Activated naive CD4-positive, alpha-beta T cell treated with anti-CD3 and anti-CD28 coated beads for 36 hours (primary cell): Measurements from ENCODE around the gene MPND. TPM values are rescaled to one million over a fixed set of nuclear protein-coding genes. Genes with fewer than 3 reads are reported as not detected.
A peak's percentile ranks its signal among the peaks of the same experiment; 100 is the strongest.

Experiments
- CTCF ChIA-PET: fragments of 350-600 bp; sonication (Branson Sonifier 250); formaldehyde crosslinking; loops from one replicate; lab custom pipeline; 2021; ENCODE audit warnings: antibody characterized with exemption; lab: Charles Lee
- DNase-seq: peaks from one replicate; pipeline ENCODE4 v3.0.0-alpha.2; 2020
- H3K27ac Mint-ChIP-seq: one replicate; pipeline ENCODE4 v1.8.0; 2021; ENCODE audit warnings: mild to moderate bottlenecking, mixed read lengths
- H3K27me3 Mint-ChIP-seq: one replicate; pipeline ENCODE4 v1.8.0; 2021; ENCODE audit warnings: low read depth, mixed read lengths
- H3K36me3 Mint-ChIP-seq: one replicate; pipeline ENCODE4 v1.8.0; 2021; ENCODE audit warnings: low read depth, mixed read lengths
- H3K4me1 Mint-ChIP-seq: one replicate; pipeline ENCODE4 v1.8.0; 2021; ENCODE audit warnings: low read depth, mixed read lengths
- H3K4me3 Mint-ChIP-seq: one replicate; pipeline ENCODE4 v1.8.0; 2021; ENCODE audit warnings: mild to moderate bottlenecking, moderate library complexity, mixed read lengths
- H3K9me3 Mint-ChIP-seq: one replicate; pipeline ENCODE4 v1.8.0; 2021; ENCODE audit warnings: mixed read lengths
- intact Hi-C: fragments of 100-400 bp; cut with micrococcal nuclease; formaldehyde crosslinking; loops from one replicate; pipeline ENCODE4 v1.15.1; 2023
- total RNA-seq, 2 experiments: library from RNA; stranded (reverse); gene quantifications; one replicate each; pipeline ENCODE4 v1.2.3, GENCODE V29; 2021

The MPND gene
- total RNA-seq, 2 experiments from 2014 or later, result 16.3 to 18.6 TPM

- Mint-ChIP-seq H3K4me1 (peaks cover 34% of the 10 kb centered on the region), H3K4me3 (peak within 1 kb of the TSS; percentile 71), H3K9me3 (no peaks in the 10 kb centered on the region), H3K27me3 (no peaks in the 10 kb centered on the region), H3K36me3 (peaks cover 1% of the 10 kb centered on the region), H3K27ac (peak within 1 kb of the TSS; percentile 84)
- intact Hi-C loops, result loop anchor here (5.0 kb wide), 2 partner anchors 37 to 418 kb away; partner anchors contain the start of gene DPP9
- CTCF ChIA-PET, result interaction anchor here (1.1 kb wide), 1 partner anchor 39 kb away, joined by 3 read pairs; the partner anchor contains the start of gene MPND
- DNase-seq, result peak; percentile 79
These were observed 38.7 kb upstream of the MPND start, which contains the start of gene FSD1 for GRCh38 chr19:4304538-4305256. Gene FSD1, plus strand, starts transcription at chr19:4304598. Its CDS starts 149 bp downstream, at chr19:4304747.

DNA sequence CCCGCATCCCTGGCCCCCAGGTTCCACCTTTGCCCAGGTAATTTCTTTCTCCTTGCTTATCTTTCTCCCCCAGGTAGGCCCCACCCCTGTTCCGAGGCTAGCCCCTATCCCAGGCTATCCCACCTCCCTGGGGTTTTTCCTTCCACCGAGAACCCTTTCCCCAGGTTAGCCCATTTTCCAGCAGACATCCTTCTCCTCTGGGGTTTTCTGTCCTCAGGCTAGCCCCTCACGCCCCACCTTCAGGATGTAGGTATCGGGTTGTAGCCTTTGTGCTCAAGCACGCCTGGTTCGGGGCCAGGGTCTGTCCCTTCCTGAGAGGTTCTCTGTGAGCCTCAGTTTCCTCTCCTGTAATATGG is 38.1 kb upstream of the MPND start:
- Mint-ChIP-seq H3K4me1 (peaks cover 34% of the 10 kb centered on the region), H3K36me3 (peaks cover 1% of the 10 kb centered on the region), H3K27ac (no peak overlapping the region), H3K9me3 (no peaks in the 10 kb centered on the region), H3K4me3 (peak overlapping the region; percentile 71), H3K27me3 (no peaks in the 10 kb centered on the region)
- intact Hi-C loops, result no loop called here
- CTCF ChIA-PET, result interaction anchor here (1.1 kb wide), 1 partner anchor 38 kb away, joined by 3 read pairs; the partner anchor contains the start of gene MPND
- no peak for DNase-seq

- Mint-ChIP-seq H3K4me1 (peaks cover 31% of the 10 kb centered on the region), H3K27ac (peak overlapping the region; percentile 27), H3K4me3 (peak overlapping the region; percentile 71), H3K27me3 (no peaks in the 10 kb centered on the region), H3K9me3 (no peaks in the 10 kb centered on the region), H3K36me3 (peaks cover 1% of the 10 kb centered on the region)
- DNase-seq, result no peak
- intact Hi-C loops, result no loop called here
- CTCF ChIA-PET, result interaction anchor here (1.1 kb wide), 1 partner anchor 38 kb away, joined by 3 read pairs; the partner anchor contains the start of gene MPND
These were observed 37.7 kb upstream of the MPND start for GRCh38 chr19:4305659-4306058.

DNA sequence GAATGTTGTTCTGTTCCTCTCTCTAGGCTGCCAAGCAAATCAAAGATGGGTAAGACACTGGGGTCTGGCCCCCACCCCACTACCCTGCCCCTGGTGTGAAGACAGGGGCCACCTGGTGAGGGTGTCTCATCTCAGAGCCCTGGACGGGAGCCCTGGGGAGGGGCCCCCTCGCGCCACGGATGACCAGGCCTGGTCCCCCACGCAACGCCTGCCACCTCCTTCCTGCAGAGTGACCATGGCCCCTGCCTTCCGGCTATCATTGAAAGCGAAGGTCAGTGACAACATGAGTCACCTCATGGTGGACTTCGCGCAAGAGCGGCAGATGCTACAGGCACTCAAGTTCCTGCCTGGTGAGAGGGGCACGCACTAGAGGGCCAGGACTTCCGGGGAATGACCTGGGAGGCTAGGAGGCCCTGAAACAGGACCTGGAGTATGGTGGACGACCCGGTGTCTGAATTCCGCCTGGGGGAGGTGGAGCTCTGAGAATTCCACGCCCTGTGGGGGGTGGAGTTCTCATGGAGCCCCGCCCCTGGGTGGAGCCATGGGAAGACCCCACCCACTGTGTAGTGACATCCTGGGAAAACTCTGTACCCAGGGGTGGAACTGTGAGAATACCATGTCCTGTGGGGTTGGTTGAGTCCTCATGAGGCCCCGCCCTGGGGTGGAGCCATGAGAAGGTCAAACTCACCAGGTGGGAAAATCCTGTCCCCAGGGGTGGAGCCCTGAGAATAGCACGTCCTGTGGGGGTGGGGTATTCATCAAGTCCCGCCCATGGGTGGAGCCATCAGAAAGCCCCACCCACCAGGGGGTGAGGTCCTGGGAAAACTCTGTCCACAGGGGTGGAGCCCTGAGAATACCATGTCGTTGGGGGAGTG is 32.9 kb upstream of the MPND start:
- CTCF ChIA-PET, result no interaction called here
- Mint-ChIP-seq H3K9me3 (no peaks in the 10 kb centered on the region), H3K36me3 (peaks cover 5% of the 10 kb centered on the region), H3K27me3 (no peaks in the 10 kb centered on the region), H3K4me3 (no peak overlapping the region), H3K27ac (no peak overlapping the region), H3K4me1 (no peaks in the 10 kb centered on the region)
- intact Hi-C loops, result no loop called here
- peak; percentile 27 for DNase-seq

- intact Hi-C loops, result no loop called here
- no peaks in the 10 kb centered on the region for H3K27me3 Mint-ChIP-seq
- DNase-seq, result no peak
- no peak overlapping the region for H3K4me3 Mint-ChIP-seq
- CTCF ChIA-PET, result interaction anchor here (0.6 kb wide), 1 partner anchor 88 kb away, joined by 3 read pairs; no protein-coding TSS in a partner anchor
- H3K4me1 Mint-ChIP-seq, result no peaks in the 10 kb centered on the region
- H3K27ac Mint-ChIP-seq, result no peak overlapping the region
- no peaks in the 10 kb centered on the region for H3K9me3 Mint-ChIP-seq
- peaks cover 3% of the 10 kb centered on the region for H3K36me3 Mint-ChIP-seq
These were observed 29.4 kb upstream of the MPND start for GRCh38 chr19:4313847-4314490.

DNA sequence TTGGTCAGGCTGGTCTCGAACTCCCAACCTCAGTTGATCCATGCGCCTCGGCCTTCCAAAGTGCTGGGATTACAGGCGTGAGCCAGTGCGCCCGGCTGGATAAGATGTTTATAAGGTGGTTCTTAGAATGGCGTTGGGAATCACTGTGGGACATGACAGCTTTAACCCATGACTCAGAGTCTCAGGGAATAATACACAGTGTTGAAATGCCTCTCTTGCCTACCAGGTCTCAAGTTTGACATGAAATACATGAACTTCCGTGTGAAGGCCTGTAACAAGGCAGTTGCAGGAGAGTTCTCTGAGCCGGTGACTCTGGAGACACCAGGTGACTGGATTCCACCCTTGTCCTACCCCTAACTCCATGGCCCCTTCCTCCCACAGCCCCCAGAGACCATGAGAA is 26.4 kb upstream of the MPND start:
- H3K4me3 Mint-ChIP-seq, result no peak overlapping the region
- H3K27me3 Mint-ChIP-seq, result no peaks in the 10 kb centered on the region
- H3K27ac Mint-ChIP-seq, result no peak overlapping the region
- no peaks in the 10 kb centered on the region for H3K4me1 Mint-ChIP-seq
- peaks cover 4% of the 10 kb centered on the region for H3K36me3 Mint-ChIP-seq
- peaks cover 2% of the 10 kb centered on the region for H3K9me3 Mint-ChIP-seq
- CTCF ChIA-PET, result interaction anchor here (0.6 kb wide), 1 partner anchor 18 kb away, joined by 3 read pairs; no protein-coding TSS in a partner anchor
- DNase-seq, result no peak
- intact Hi-C loops, result no loop called here

DNA sequence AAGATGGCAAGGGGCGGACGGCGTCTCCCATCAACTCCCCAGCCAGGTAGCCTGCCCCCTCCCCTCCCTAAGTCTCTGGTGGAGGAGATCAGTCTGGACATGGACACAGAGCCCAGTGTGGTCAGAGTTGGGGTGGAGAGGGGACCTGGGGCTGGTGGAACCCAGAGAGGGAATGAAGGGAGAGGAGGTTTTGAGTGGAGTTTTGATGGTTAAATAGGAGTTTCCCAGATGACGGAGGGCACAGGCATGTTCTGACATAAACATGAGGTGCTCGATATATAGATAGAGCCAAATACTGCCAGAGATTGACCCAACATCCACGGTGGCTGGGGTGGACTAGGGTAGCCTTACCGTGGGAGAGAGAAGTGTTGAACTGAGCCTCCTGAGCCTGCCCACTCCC is 24.9 kb upstream of the MPND start:
- intact Hi-C loops, result no loop called here
- H3K9me3 Mint-ChIP-seq, result peaks cover 2% of the 10 kb centered on the region
- CTCF ChIA-PET, result interaction anchor here (6.0 kb wide), 1 partner anchor 51 kb away, joined by 29 read pairs; no protein-coding TSS in a partner anchor
- DNase-seq, result no peak
- H3K27me3 Mint-ChIP-seq, result no peaks in the 10 kb centered on the region
- no peak overlapping the region for H3K27ac Mint-ChIP-seq
- peaks cover 4% of the 10 kb centered on the region for H3K36me3 Mint-ChIP-seq
- no peak overlapping the region for H3K4me3 Mint-ChIP-seq
- H3K4me1 Mint-ChIP-seq, result no peaks in the 10 kb centered on the region

- H3K36me3 Mint-ChIP-seq, result peaks cover 4% of the 10 kb centered on the region
- intact Hi-C loops, result no loop called here
- H3K27me3 Mint-ChIP-seq, result no peaks in the 10 kb centered on the region
- H3K27ac Mint-ChIP-seq, result no peak overlapping the region
- H3K9me3 Mint-ChIP-seq, result peaks cover 2% of the 10 kb centered on the region
- DNase-seq, result no peak
- CTCF ChIA-PET, result interaction anchor here (0.6 to 6.0 kb wide), 7 partner anchors 9 to 240 kb away, joined by 3 to 29 read pairs (median 4); partner anchors contain the start of gene MPND
- no peaks in the 10 kb centered on the region for H3K4me1 Mint-ChIP-seq
- no peak overlapping the region for H3K4me3 Mint-ChIP-seq
These were observed 24.2 kb upstream of the MPND start for GRCh38 chr19:4319067-4319718.

GRCh38 chr19:4320419-4320818 is 22.9 kb upstream of the MPND start:
- CTCF ChIA-PET, result interaction anchor here (0.6 to 6.0 kb wide), 6 partner anchors 23 to 164 kb away, joined by 3 to 29 read pairs (median 6); partner anchors contain the start of gene MPND
- Mint-ChIP-seq H3K4me1 (no peaks in the 10 kb centered on the region), H3K4me3 (no peak overlapping the region), H3K9me3 (peaks cover 2% of the 10 kb centered on the region), H3K36me3 (peaks cover 4% of the 10 kb centered on the region), H3K27me3 (no peaks in the 10 kb centered on the region), H3K27ac (no peak overlapping the region)
- intact Hi-C loops, result no loop called here
- DNase-seq, result no peak

DNA sequence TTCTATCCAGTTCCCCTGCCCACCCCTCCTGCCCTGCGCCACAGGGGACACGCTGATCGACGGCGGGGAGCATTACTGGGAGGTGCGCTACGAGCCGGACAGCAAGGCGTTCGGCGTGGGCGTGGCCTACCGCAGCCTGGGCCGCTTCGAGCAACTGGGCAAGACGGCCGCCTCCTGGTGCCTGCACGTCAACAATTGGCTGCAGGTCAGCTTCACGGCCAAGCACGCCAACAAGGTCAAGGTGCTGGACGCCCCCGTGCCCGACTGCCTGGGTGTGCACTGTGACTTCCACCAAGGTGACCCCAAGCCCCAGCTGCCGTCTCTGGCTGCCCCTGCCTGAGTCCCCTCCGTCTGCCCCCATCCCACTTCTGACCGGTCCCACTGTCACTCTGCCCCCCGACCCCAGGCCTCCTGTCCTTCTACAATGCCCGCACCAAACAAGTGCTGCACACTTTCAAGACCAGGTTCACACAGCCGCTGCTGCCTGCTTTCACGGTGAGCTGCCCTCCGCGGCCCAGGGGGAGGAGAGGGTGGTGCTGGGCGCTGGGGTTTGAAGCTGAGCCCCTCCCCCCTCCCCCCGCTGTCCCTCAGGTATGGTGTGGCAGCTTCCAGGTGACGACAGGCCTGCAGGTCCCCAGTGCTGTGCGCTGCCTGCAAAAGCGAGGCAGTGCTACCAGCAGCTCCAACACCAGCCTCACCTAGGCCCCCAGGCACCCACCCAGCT is 20.3 kb upstream of the MPND start:
- Mint-ChIP-seq H3K9me3 (peaks cover 2% of the 10 kb centered on the region), H3K36me3 (peaks cover 4% of the 10 kb centered on the region), H3K27me3 (no peaks in the 10 kb centered on the region), H3K4me3 (no peak overlapping the region), H3K27ac (no peak overlapping the region), H3K4me1 (peaks cover 17% of the 10 kb centered on the region)
- no peak for DNase-seq
- intact Hi-C loops, result no loop called here
- CTCF ChIA-PET, result interaction anchor here (4.9 to 6.0 kb wide), 2 partner anchors 30 to 55 kb away, joined by 15 to 29 read pairs; no protein-coding TSS in a partner anchor

GRCh38 chr19:4323692-4324091 is 19.7 kb upstream of the MPND start:
- no peaks in the 10 kb centered on the region for H3K27me3 Mint-ChIP-seq
- peaks cover 20% of the 10 kb centered on the region for H3K4me1 Mint-ChIP-seq
- peaks cover 4% of the 10 kb centered on the region for H3K36me3 Mint-ChIP-seq
- intact Hi-C loops, result no loop called here
- DNase-seq, result no peak
- CTCF ChIA-PET, result interaction anchor here (4.9 to 6.0 kb wide), 2 partner anchors 29 to 56 kb away, joined by 15 to 29 read pairs; no protein-coding TSS in a partner anchor
- no peak overlapping the region for H3K4me3 Mint-ChIP-seq
- no peak overlapping the region for H3K27ac Mint-ChIP-seq
- H3K9me3 Mint-ChIP-seq, result peaks cover 2% of the 10 kb centered on the region
